Keratinocyte (primary cell): ENCODE measurements around the gene ZNF70.

Experiments
- EZH2 ChIP-seq: IDR thresholded peaks from one replicate; pipeline ENCODE4 v1.6.1; 2012; ENCODE audit warnings: inconsistent platforms, mild to moderate bottlenecking, low read length, moderate library complexity
- TF ChIP-seq, protein P1 (sequence below), 3 experiments: IDR thresholded peaks in 1 of 3; conservative IDR thresholded peaks in 1 of 3; optimal IDR thresholded peaks in 1 of 3; 2 replicates in 2 of 3; 3 replicates in 1 of 3; pipeline versions ENCODE3 to v1.5.1; 2011; ENCODE audit warnings: low read length in 3 of 3, mild to moderate bottlenecking in 3 of 3, moderate library complexity in 2 of 3, control low read depth in 1 of 3, inconsistent platforms in 1 of 3; ENCODE audit not compliant: insufficient read depth in 2 of 3; ENCODE audit errors: extremely low read depth in 1 of 3

DNA sequence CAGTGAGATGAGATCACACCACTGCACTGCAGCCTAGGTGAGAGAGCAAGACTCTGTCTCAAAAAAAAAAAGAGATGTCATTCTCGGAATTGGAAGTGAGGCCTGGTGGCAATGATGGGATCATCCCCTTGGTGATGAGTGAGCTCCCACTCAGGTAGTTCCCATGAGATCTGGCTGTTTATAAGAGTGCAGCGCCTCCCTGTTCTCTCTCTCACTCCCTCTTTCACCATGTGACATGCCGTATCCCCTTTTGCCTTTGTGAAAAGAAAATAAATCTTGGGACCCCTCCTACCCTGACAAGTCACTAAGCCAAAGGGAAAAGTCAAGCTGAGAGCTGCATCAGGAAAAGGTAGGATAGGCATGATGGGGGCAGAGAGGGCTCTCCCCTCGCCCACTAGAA, 28.8 kb downstream of the ZNF70 start:
- TF ChIP-seq, protein P1, sequence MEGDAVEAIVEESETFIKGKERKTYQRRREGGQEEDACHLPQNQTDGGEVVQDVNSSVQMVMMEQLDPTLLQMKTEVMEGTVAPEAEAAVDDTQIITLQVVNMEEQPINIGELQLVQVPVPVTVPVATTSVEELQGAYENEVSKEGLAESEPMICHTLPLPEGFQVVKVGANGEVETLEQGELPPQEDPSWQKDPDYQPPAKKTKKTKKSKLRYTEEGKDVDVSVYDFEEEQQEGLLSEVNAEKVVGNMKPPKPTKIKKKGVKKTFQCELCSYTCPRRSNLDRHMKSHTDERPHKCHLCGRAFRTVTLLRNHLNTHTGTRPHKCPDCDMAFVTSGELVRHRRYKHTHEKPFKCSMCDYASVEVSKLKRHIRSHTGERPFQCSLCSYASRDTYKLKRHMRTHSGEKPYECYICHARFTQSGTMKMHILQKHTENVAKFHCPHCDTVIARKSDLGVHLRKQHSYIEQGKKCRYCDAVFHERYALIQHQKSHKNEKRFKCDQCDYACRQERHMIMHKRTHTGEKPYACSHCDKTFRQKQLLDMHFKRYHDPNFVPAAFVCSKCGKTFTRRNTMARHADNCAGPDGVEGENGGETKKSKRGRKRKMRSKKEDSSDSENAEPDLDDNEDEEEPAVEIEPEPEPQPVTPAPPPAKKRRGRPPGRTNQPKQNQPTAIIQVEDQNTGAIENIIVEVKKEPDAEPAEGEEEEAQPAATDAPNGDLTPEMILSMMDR (optimal IDR thresholded peaks at IDR 0.05 in 1 of 3, IDR thresholded peaks at IDR 0.05 in 1 of 3, conservative IDR thresholded peaks at IDR 0.05 in 1 of 3; ENCODE audit: extremely low read depth in 1 of 3, insufficient read depth in 2 of 3, low read length in 3 of 3), result no peak
- TF ChIP-seq EZH2, result no peak
